GM12878 (cell line): ENCODE results near the gene MB. TPM values are rescaled to one million over a fixed set of nuclear protein-coding genes. Genes with fewer than 3 reads are reported as not detected.

Experiments
- ATAC-seq: fragments of 200-7000 bp; cut with Tn5 transposase; 3 replicates; pipeline ENCODE4 v1.9.1; 2020; ENCODE audit warnings: mild to moderate bottlenecking, moderate library complexity
- BruUV-seq: library from RNA; stranded (reverse); fragments of 400-500 nt; replicated peaks from 2 replicates; lab custom pipeline; 2021; lab: Mats Ljungman, UMichigan
- CTCF ChIA-PET: fragments of 300-600 bp; sonication (Branson Sonifier 250); formaldehyde crosslinking; extraction: SDS; loops from one replicate; lab custom pipeline; 2021; ENCODE audit warnings: inconsistent platforms; lab: Yijun Ruan, JAX
- POLR2A ChIA-PET: fragments of 350-600 bp; formaldehyde crosslinking; extraction: SDS; loops from one replicate; lab custom pipeline; 2021; ENCODE audit warnings: inconsistent platforms; lab: Charles Lee
- RAD21 ChIA-PET: fragments of 300-600 bp; sonication (Branson Sonifier 250); formaldehyde crosslinking; loops from one replicate; lab custom pipeline; 2023; ENCODE audit warnings: antibody characterized with exemption; ENCODE audit not compliant: unreplicated experiment; lab: Charles Lee
- SMC1A ChIA-PET: fragments of 300-600 bp; sonication (Branson Sonifier 250); formaldehyde crosslinking; loops from one replicate; lab custom pipeline; 2023; ENCODE audit not compliant: unreplicated experiment, uncharacterized antibody; lab: Charles Lee
- DNase-seq: peaks from one replicate; pipeline ENCODE4 v3.0.0-alpha.2; 2011; ENCODE audit warnings: low read depth, low spot score
- FAIRE-seq: peaks from 3 replicates; lab custom pipeline; 2011; peaks lifted over from hg19 to GRCh38; lab: Jason Lieb, UNC
- H2AFZ ChIP-seq: 2 replicates; pipeline ENCODE4 v1.6.0; 2011; ENCODE audit warnings: low read depth, low read length, control low read depth; ENCODE audit not compliant: control insufficient read depth
- H3K27ac ChIP-seq: 2 replicates; pipeline ENCODE4 v1.5.1; 2011; ENCODE audit warnings: control low read depth; ENCODE audit not compliant: control insufficient read depth, insufficient read depth
- H3K27me3 ChIP-seq, 2 experiments: replicated peaks in 1 of 2; 2 replicates each; pipeline versions ENCODE4 v1.6.0 to v1.6.1; 2011; ENCODE audit warnings: low read length in 1 of 2; ENCODE audit not compliant: control insufficient read depth in 2 of 2, insufficient read depth in 2 of 2
- H3K36me3 ChIP-seq, 2 experiments: 2 replicates each; pipeline ENCODE4 v1.5.1; 2011; ENCODE audit warnings: low read length in 1 of 2; ENCODE audit not compliant: control insufficient read depth in 2 of 2, insufficient read depth in 2 of 2
- H3K4me1 ChIP-seq: 2 replicates; pipeline ENCODE4 v1.6.1; 2011; ENCODE audit warnings: mild to moderate bottlenecking, low read length, moderate library complexity, mixed read lengths; ENCODE audit not compliant: control insufficient read depth, insufficient read depth
- H3K4me2 ChIP-seq: 2 replicates; pipeline ENCODE4 v1.6.0; 2011; ENCODE audit warnings: control low read depth; ENCODE audit not compliant: control insufficient read depth, insufficient read depth
- H3K4me3 ChIP-seq: fragments of 200-600 bp; sonication (generic); 2 replicates; pipeline ENCODE4 v1.5.1; 2016
- H3K79me2 ChIP-seq: 2 replicates; pipeline ENCODE4 v1.6.0; 2011; ENCODE audit warnings: low read length; ENCODE audit not compliant: control insufficient read depth, insufficient read depth
- H3K9ac ChIP-seq: 2 replicates; pipeline ENCODE4 v1.8.0; 2011; ENCODE audit warnings: low read length, control low read depth, mixed read lengths; ENCODE audit not compliant: control insufficient read depth, insufficient read depth
- H3K9me3 ChIP-seq: replicated peaks from 3 replicates; pipeline ENCODE4 v1.5.1; 2011; ENCODE audit warnings: mild to moderate bottlenecking, low read length; ENCODE audit not compliant: control insufficient read depth, insufficient read depth
- H4K20me1 ChIP-seq: 2 replicates; pipeline ENCODE4 v1.6.0; 2011; ENCODE audit not compliant: control insufficient read depth, insufficient read depth
- LARP7 ChIP-seq: fragments of 450-650 bp; IDR thresholded peaks from 2 replicates; pipeline ENCODE4 v1.6.1; 2017; ENCODE audit warnings: mild to moderate bottlenecking
- NFYB ChIP-seq: IDR thresholded peaks from 2 replicates; pipeline ENCODE4 v1.6.1; 2011; ENCODE audit warnings: low read depth, mild to moderate bottlenecking, low read length, improper control_type of control experiment, moderate library complexity; ENCODE audit not compliant: insufficient read depth
- WGBS: methylation state at CpG from one replicate; pipeline ENCODE4 v1.1.6; 2016; ENCODE audit warnings: low lambda C conversion rate; ENCODE audit not compliant: insufficient replicate concordance, insufficient coverage; ENCODE audit errors: missing lambda C conversion rate; 5-methylcytosine and 5-hydroxymethylcytosine counted together
- in situ Hi-C: fragments of 300-500 bp; cut with MboI; formaldehyde crosslinking; loops from 9 replicates; pipeline ENCODE4 v1.14.3; 2018; ENCODE audit warnings: mixed read lengths
- intact Hi-C: fragments of 100-400 bp; cut with micrococcal nuclease; formaldehyde crosslinking; loops from one replicate; pipeline ENCODE4 v1.14.2; 2022; ENCODE audit not compliant: unreplicated experiment
- polyA plus RNA-seq, 11 experiments: library from polyadenylated mRNA; depleted of rRNA in 4 of 11; unstranded in 6 of 11; stranded (reverse) in 5 of 11; fragments of >200 nt; fragmentation: Nextera tagmentation in 4 of 11; fragmentation: Illumina TruSeq in 1 of 11; extraction: Ambion mirVana in 4 of 11; extraction: Trizol in 1 of 11; gene quantifications; 1 replicate in 1 of 11; 2 replicates in 10 of 11; pipeline versions ENCODE4 v1.2.1 to v1.2.3, GENCODE V29; 2011 to 2016; ENCODE audit warnings: inconsistent platforms in 2 of 11, missing spikeins in 2 of 11, low read depth in 1 of 11
- total RNA-seq, 4 experiments: library from RNA; depleted of rRNA in 3 of 4; stranded (reverse); fragments of >200 nt in 3 of 4; fragmentation: Illumina TruSeq in 1 of 4; extraction: Trizol in 1 of 4; gene quantifications; 2 replicates each; pipeline versions ENCODE4 v1.2.1 to v1.2.3, GENCODE V29; 2013 to 2021
- TF ChIP-seq, protein P1 (sequence below): fragments of 450-650 bp; IDR thresholded peaks from 2 replicates; pipeline ENCODE4 v1.6.1; 2017; ENCODE audit warnings: antibody characterized with exemption, mild to moderate bottlenecking, moderate library complexity
- TF ChIP-seq, protein P2 (sequence below): IDR thresholded peaks from 2 replicates; pipeline ENCODE4 v1.6.1; 2012; ENCODE audit warnings: low read depth, low read length, improper control_type of control experiment
- TF ChIP-seq, protein P3 (sequence below): fragments of 450-650 bp; IDR thresholded peaks from 2 replicates; pipeline ENCODE4 v1.6.1; 2016; ENCODE audit warnings: mild to moderate bottlenecking, moderate library complexity, borderline replicate concordance

MB gene
- total and polyA plus RNA-seq, 10 of the 15 experiments (the other 5 are each of a cell fraction or from before 2014, with no cell fraction given), result 0.09 to 0.41 (median 0.23) TPM; not detected in 3

DNA sequence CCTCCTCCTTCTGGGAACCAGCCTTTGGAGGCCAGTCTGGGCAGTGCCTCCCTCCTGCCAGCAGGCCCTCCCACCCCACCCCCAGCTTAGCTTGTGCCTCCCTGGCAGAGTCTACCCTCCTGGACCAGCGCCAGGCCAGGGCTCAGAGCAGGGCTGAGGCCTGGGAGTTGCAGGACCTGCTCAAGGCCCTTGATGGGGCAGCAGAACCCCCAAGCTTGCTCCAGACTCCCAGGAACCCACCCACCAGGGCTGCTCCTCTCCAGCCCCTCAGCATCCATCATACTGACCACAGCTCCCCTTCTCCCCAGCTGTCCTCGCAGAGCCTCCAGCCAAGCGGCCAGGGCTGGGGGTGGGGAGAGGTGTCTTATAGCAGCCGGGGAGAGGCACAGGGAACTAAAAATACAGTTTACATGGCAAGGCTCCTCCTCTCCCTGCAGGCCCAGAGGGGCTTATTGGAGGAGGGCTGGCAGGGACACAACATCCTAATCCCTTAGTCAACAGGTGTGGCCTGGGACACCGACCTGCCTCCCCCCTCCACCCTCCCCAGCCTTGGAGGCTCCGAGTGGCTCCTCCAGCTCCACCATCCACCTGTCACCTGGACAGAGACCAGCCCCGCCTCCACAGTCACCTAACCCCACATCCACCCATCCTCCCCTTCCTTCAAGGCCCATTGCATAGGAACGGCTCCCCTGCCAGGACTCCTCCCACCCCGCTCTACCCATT is 5.2 kb upstream of the MB start (continued):
- TF ChIP-seq, protein P1, sequence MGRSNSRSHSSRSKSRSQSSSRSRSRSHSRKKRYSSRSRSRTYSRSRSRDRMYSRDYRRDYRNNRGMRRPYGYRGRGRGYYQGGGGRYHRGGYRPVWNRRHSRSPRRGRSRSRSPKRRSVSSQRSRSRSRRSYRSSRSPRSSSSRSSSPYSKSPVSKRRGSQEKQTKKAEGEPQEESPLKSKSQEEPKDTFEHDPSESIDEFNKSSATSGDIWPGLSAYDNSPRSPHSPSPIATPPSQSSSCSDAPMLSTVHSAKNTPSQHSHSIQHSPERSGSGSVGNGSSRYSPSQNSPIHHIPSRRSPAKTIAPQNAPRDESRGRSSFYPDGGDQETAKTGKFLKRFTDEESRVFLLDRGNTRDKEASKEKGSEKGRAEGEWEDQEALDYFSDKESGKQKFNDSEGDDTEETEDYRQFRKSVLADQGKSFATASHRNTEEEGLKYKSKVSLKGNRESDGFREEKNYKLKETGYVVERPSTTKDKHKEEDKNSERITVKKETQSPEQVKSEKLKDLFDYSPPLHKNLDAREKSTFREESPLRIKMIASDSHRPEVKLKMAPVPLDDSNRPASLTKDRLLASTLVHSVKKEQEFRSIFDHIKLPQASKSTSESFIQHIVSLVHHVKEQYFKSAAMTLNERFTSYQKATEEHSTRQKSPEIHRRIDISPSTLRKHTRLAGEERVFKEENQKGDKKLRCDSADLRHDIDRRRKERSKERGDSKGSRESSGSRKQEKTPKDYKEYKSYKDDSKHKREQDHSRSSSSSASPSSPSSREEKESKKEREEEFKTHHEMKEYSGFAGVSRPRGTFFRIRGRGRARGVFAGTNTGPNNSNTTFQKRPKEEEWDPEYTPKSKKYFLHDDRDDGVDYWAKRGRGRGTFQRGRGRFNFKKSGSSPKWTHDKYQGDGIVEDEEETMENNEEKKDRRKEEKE, result no peak
- no peak for TF ChIP-seq LARP7
- TF ChIP-seq, protein P2, sequence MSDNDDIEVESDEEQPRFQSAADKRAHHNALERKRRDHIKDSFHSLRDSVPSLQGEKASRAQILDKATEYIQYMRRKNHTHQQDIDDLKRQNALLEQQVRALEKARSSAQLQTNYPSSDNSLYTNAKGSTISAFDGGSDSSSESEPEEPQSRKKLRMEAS, result no peak
- TF ChIP-seq, all 136 proteins: peak for 0

DNA sequence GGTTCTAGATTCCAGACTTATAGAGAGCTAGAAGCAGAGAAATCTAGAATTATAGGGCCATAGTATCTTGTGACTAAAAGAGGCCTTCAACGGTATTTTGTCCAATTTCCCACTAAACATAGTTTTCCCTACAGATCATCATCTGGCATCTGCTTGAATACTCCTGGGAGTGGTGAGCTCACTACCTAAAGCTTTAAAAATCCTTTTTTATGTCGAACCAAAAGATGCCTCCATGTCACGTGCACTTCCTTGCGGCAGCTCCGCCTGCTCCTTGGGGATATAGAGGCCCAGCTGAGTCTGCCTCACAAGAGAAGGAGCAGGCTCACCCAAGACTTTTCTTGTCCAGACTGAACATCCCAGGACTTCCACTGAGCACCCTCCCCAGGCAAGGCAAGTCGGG is 4.3 kb upstream of the MB start:
- Histone ChIP-seq H3K4me1 (no peaks in the 10 kb centered on the region), H3K9me3 (no peaks in the 10 kb centered on the region), H3K27ac (no peak overlapping the region), H3K36me3 (no peaks in the 10 kb centered on the region), H3K27me3 (peaks cover 0 to 1% of the 10 kb centered on the region in 2 experiments; a peak in 2 of 4 replicates), H3K9ac (no peak overlapping the region), H3K4me3 (no peak overlapping the region), H4K20me1 (no peaks in the 10 kb centered on the region), H3K79me2 (no peaks in the 10 kb centered on the region), H3K4me2 (no peak overlapping the region), H2AFZ (no peak overlapping the region)
- BruUV-seq, result no TSS peak
- FAIRE-seq, result no peak
- intact Hi-C loops (no loop called here), in situ Hi-C loops (loop anchor here (5.0 kb wide), 3 partner anchors 269 to 501 kb away; no protein-coding TSS in a partner anchor)
- no peak for DNase-seq
- no peak for TF ChIP-seq NFYB
- TF ChIP-seq, protein P3, sequence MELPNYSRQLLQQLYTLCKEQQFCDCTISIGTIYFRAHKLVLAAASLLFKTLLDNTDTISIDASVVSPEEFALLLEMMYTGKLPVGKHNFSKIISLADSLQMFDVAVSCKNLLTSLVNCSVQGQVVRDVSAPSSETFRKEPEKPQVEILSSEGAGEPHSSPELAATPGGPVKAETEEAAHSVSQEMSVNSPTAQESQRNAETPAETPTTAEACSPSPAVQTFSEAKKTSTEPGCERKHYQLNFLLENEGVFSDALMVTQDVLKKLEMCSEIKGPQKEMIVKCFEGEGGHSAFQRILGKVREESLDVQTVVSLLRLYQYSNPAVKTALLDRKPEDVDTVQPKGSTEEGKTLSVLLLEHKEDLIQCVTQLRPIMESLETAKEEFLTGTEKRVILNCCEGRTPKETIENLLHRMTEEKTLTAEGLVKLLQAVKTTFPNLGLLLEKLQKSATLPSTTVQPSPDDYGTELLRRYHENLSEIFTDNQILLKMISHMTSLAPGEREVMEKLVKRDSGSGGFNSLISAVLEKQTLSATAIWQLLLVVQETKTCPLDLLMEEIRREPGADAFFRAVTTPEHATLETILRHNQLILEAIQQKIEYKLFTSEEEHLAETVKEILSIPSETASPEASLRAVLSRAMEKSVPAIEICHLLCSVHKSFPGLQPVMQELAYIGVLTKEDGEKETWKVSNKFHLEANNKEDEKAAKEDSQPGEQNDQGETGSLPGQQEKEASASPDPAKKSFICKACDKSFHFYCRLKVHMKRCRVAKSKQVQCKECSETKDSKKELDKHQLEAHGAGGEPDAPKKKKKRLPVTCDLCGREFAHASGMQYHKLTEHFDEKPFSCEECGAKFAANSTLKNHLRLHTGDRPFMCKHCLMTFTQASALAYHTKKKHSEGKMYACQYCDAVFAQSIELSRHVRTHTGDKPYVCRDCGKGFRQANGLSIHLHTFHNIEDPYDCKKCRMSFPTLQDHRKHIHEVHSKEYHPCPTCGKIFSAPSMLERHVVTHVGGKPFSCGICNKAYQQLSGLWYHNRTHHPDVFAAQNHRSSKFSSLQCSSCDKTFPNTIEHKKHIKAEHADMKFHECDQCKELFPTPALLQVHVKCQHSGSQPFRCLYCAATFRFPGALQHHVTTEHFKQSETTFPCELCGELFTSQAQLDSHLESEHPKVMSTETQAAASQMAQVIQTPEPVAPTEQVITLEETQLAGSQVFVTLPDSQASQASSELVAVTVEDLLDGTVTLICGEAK, result no peak
- ChIA-PET SMC1A (interaction anchor here (0.9 to 1.6 kb wide), 6 partner anchors 11 to 270 kb away, joined by 3 to 4 read pairs (median 3); no protein-coding TSS in a partner anchor), POLR2A (no interaction called here), RAD21 (interaction anchor here (1.0 to 2.6 kb wide), 2 partner anchors 269 to 271 kb away, joined by 3 to 11 read pairs; no protein-coding TSS in a partner anchor), CTCF (interaction anchor here (0.9 to 2.0 kb wide), 5 partner anchors 13 to 271 kb away, joined by 3 to 9 read pairs (median 5); no protein-coding TSS in a partner anchor)
- 46% methylated on average over 6 of the region's 6 CpGs for WGBS
- ATAC-seq, result no peak
